HG03175 (cell line): ENCODE data around the gene DCUN1D3.
"Not testable (repeated sequence)": the region's sequence is repeated elsewhere in the genome, so short reads cannot be mapped to it uniquely, and the experiment has no call there.

Source experiments
- ATAC-seq: cut with Tn5 transposase; IDR thresholded peaks from one replicate; pipeline ENCODE4 v1.9.1; 2021; ENCODE audit warnings: mild to moderate bottlenecking, moderate library complexity; ENCODE audit not compliant: unreplicated experiment

The DCUN1D3 gene, protein sequence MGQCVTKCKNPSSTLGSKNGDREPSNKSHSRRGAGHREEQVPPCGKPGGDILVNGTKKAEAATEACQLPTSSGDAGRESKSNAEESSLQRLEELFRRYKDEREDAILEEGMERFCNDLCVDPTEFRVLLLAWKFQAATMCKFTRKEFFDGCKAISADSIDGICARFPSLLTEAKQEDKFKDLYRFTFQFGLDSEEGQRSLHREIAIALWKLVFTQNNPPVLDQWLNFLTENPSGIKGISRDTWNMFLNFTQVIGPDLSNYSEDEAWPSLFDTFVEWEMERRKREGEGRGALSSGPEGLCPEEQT

DNA sequence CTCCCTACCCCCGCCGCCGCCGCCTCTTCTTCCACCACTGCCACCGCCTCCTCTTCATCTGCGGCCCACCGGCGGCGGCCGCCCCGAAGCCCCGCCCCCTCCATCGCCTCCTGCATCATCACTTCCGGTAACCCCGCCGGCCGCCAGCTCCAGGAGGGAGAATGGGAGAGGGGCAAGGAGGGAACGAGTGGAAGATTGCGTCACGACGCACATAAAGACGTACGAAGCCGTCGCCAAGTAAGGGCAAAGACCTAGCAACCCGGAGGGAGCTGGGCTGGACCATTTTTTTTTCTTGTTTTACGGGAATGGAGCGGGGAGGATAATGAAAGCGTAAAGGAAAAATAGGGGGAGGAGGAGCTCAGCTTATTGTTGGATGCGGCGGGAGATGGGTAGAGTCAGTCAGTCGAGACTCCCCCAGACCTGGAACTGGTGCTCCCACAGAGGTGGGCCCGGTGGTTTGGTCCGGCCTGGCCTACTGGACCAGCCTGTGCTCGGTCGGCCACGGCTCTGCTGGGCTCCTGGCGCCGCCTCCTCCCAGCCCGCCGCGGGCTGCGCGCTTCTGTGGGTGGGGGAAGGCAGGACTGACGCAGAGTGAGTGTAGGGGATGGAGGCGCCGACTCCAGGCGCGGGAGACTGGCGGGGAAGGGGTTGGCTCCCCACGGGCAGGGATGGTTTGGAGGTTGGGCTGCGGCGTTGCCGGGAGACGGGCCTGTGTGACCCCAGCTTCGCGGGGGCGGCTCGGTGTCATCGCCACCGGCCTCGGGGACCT is at the start of gene DCUN1D3, which contains the start of gene LYRM1:
DCUN1D3 (minus strand) TSS at position 60 of the 769 bp plus-strand sequence. CDS start 37,820 bp downstream, outside the sequence.
LYRM1 (plus strand) TSS at position 473 of the 769 bp plus-strand sequence. CDS start 14,785 bp downstream, outside the sequence.
- peak; percentile 69 for ATAC-seq

GRCh38 chr16:20949660-20950059 is 49.5 kb upstream of the DCUN1D3 start:
- no peak for ATAC-seq

GRCh38 chr16:20948444-20948843 is 48.3 kb upstream of the DCUN1D3 start:
- ATAC-seq: no peak

DNA sequence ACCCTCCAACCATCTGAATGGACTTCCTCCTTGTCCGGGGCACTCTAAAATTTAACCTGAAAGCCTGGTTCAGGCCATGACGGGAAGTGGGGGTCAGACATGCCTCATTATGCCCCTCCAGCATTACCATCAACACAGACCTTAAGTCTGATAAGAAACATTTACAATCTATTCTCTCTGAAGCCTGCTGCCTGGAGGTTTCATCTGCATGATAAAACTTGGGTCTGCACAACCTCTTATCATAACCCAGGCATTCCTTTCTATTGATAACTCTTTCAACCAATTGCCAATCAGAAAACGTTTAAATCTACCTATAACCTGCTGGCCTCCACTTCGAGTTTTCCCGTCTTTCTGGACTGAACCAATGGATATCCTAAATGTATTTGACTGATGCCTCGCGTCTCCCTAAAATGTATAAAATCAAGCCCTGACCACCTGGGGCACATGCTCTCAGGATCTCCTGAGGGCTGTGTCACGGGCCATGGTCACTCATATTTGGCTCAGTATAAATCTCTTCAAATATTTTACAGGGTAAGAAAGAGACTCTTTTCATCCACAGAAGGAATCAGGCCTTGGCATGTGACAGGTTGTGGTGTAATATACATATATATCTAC is 46.0 kb upstream of the DCUN1D3 start:
- no peak for ATAC-seq

GRCh38 chr16:20945575-20945875 is 45.4 kb upstream of the DCUN1D3 start:
- not testable (repeated sequence) for ATAC-seq

- no peak for ATAC-seq
Observed at GRCh38 chr16:20944861-20945574, 44.9 kb upstream of the DCUN1D3 start.

- ATAC-seq: no peak
Observed at GRCh38 chr16:20942256-20942655, 42.1 kb upstream of the DCUN1D3 start.

GRCh38 chr16:20941636-20941926 is 41.4 kb upstream of the DCUN1D3 start:
- ATAC-seq: no peak

DNA sequence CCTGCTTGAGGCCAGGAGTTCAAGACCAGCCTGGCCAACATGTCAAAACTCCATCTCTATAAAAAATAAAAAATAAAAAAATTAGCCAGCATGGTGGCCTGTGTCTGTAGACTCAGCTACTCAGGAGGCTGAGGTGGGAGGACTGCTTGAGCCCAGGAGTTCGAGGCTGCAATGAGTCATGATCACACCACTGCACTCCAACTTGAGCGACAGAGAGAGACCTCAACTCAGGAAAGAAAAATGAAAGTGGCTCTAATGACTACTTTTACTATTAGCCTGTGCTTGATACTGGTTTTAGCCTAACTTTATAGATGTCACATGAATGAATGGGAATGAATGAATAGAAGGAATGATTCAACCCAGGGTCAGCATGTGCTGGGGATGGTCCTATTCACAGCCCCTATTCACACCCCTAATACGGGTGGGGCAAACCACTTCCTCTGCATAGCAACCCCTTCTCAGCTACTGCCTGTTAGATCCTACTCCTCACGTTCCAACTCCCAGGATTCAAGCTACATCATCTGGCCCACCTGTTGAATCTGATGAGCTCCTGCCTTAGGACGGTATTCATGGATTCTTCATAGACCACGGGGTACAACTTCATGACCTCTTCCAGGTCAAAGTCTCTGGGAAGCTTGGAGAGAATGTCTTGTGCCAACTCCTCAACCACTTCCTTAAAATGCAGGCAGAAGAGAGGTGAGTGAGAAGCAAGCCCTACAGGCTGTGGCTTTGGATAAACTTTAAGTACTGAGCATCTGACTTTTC is 40.9 kb upstream of the DCUN1D3 start:
- no peak for ATAC-seq

GRCh38 chr16:20939611-20940010 is 39.5 kb upstream of the DCUN1D3 start:
- no peak for ATAC-seq

- no peak for ATAC-seq
Observed at GRCh38 chr16:20938426-20938825, 38.3 kb upstream of the DCUN1D3 start.

GRCh38 chr16:20937736-20938135 is 37.6 kb upstream of the DCUN1D3 start:
- ATAC-seq: no peak

- ATAC-seq: no peak
Observed at GRCh38 chr16:20933589-20933988, 33.4 kb upstream of the DCUN1D3 start.

DNA sequence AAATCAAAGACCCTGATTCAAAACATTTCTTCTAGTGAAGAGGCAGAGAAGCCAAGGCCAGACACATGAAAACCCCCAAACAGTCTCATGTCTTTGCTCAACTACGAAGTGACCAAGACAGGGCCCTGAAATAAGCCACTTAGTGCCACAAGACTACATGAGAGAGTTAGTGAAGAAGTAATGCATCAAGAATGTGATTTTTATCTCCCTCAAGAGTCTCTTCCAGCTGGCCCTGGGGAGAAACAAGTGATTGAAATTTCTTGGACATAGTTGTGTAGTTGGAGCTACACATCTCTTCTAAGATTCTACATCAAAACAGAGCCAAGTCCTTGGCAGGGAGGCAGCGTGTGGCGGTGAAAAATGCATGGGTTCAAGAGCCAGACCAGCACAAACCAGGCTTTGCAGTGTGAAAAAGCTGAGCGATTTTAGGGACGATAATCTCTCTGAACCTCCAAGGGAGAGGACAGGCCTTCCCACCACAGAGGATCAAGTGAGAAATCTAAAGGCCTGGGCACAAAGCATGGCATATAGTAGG is 31.0 kb upstream of the DCUN1D3 start:
- ATAC-seq: no peak

DNA sequence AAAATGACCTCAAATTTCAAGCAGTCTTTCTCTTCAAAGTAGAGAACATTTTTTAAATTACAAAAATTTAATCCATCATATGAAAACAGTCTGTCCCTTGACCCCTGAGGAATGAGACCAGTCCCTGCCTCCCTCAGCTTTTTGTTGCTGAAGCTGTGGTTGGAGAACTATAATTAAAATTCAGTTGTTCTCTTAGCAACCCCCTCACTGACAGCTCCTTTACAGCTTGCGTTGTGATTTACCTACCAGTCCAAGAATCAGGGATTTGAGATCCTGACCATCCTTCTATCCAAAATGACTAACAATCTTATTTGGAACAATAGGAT is 30.2 kb upstream of the DCUN1D3 start:
- ATAC-seq: no peak

- not testable (repeated sequence) for ATAC-seq
Observed at GRCh38 chr16:20929676-20930364, 29.7 kb upstream of the DCUN1D3 start.

DNA sequence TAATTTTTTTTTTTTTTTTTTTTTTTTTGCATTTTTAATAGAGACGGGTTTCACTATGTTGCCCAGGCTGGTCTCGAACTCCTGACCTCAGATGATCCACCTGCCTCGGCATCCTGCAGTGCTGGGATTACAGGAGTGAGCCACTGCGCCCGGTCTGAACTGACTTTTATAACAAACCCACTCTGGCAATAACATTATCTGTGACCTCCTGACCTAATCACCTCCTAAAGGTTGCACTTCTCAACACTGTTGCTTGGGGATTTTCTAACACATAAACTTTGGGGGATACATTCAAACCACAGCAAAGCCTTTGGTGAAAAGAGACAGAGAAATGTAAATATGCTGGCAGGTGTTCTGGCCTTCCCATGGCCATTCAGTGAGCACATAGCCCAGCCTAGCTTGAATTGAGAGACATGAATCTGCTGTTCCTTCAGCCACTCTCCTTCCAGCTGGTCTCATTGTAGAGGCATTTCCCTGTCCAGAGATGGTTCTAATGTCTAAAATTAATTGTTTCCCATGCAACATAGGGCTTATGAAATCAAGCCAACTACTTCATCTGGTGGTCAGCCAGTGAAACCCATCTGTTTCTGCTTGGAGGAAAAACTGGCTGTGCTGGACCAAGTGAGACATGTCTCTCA is 28.7 kb upstream of the DCUN1D3 start:
- no peak for ATAC-seq

DNA sequence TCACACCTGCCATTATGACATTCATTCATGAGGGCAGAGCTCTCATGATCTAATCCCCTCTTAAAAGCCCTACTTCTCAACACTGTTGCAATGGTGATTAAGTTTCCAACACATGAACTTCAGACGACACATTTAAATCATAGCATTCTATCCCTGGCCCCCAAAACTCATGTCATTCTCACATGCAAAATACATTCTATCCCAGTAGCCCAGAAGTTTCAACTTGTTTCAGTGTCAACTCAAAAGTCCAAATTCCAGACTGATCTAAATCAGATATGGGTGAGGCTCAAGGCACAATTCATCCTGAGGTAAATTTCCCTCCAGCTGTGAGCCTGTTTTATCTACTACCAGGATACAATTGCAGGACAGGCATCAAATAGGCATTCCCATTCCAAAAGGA is 25.6 kb upstream of the DCUN1D3 start:
- ATAC-seq: no peak

DNA sequence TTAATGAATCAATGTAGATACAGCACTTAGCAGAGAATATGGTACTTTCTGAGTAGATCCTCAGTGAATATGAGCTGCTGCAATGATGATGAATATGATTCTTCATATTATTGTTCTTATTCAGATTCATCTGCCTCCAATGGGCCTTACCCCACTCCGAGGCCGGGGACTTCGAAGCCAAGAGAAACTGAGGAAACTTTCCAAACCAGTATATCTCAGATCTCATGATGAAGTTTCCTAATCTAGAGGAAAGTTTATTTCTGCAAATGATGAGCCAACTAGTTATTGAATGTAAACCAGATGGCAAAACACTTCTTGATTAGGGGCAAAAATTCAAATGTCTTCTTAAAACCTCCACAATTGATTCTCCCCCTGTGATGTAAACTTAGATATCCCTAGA is 23.7 kb upstream of the DCUN1D3 start:
- ATAC-seq: no peak

DNA sequence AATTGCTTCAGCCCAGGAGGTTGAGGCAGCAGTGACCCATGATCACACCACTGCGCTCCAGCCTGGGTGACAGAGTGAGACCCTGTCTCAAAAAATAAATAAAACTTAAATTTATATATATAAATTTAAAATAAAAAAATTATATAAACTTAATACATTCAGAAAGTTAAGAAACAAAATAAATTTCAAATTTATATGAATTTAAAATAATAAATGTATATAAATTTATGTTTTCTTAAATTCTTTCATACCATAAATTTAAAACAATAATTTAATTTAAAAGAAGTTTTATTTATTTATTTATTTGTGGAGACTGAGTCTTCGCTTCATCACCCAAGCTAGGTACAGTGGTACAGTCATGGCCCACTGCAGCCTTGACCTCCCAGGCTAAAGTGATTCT is 20.6 kb upstream of the DCUN1D3 start:
- ATAC-seq: no peak
